Suprapubic skin (tissue), 3 donors: Measurements from ENCODE around the gene CEP295NL.

Source experiments
- CTCF ChIP-seq, 2 donors: fragments of 200-600 bp in 1 of 2; fragments of 450-650 bp in 1 of 2; sonication (generic) in 1 of 2; IDR thresholded peaks; one replicate each; pipeline ENCODE4 v1.5.1; 2016 to 2019; ENCODE audit warnings: antibody characterized with exemption in 2 of 2, mild to moderate bottlenecking in 1 of 2, moderate library complexity in 1 of 2
- EP300 ChIP-seq: sonication (generic); formaldehyde crosslinking; IDR thresholded peaks from one replicate; pipeline ENCODE4 v1.6.1; 2017; ENCODE audit warnings: antibody characterized with exemption
- POLR2A ChIP-seq, 2 donors: fragments of 450-650 bp; IDR thresholded peaks; one replicate each; pipeline ENCODE4 v1.6.1; 2017; ENCODE audit warnings: antibody characterized with exemption in 2 of 2, mild to moderate bottlenecking in 2 of 2, moderate library complexity in 2 of 2

GRCh38 chr17:78844301-78845005 is 58.5 kb downstream of the CEP295NL start:
- TF ChIP-seq CTCF (IDR thresholded peaks at IDR 0.05) (no peak), POLR2A (IDR thresholded peaks at IDR 0.05) (no peak), EP300 (no peak)
